Measurements from ENCODE around the gene SLC11A2. TPM values are rescaled to one million over a fixed set of nuclear protein-coding genes. Genes with fewer than 3 reads are reported as not detected.

Gene SLC11A2
- polyA plus RNA-seq, 1 of the 3 experiments (the other 2 are of a cell fraction), result 27.7 TPM

GRCh38 chr12:50986966-50987737 lies 39.0 kb downstream of the SLC11A2 start:
- H3K4me1 ChIP-seq (ENCODE audit: control insufficient read depth in 1 of 2, insufficient read depth in 2 of 2, low read depth in 1 of 2, low read length in 1 of 2), result peaks cover 2 to 11% of the 10 kb centered on the region in 2 experiments; a peak in 1 of 4 replicates
- H3K9me3 ChIP-seq, result no peaks in the 10 kb centered on the region
- H3K36me3 ChIP-seq (replicated peaks in 1 of 2; ENCODE audit: control insufficient read depth in 1 of 2, insufficient read depth in 2 of 2, low read length in 1 of 2), result peaks cover 33 to 47% of the 10 kb centered on the region in 2 experiments
- H2AFZ ChIP-seq (ENCODE audit: low read depth), result no peak overlapping the region
- no peaks in the 10 kb centered on the region for H3K27me3 ChIP-seq (ENCODE audit: insufficient read depth)
- no peak overlapping the region for H3K4me2 ChIP-seq
- no peak for TF ChIP-seq JUND (IDR thresholded peaks at IDR 0.05)
- peak; percentile 94 for TF ChIP-seq SMC3 (IDR thresholded peaks at IDR 0.05; ENCODE audit: low read depth, low read length)
- TF ChIP-seq MEF2A (IDR thresholded peaks at IDR 0.05; ENCODE audit: borderline replicate concordance, low read depth), result no peak
- TF ChIP-seq CHD2 (IDR thresholded peaks at IDR 0.05; ENCODE audit: low read length, partially characterized antibody), result no peak
- no peak for TF ChIP-seq ZBTB33 (IDR thresholded peaks at IDR 0.05; ENCODE audit: borderline replicate concordance, low read depth)
- peak; percentile 68 for TF ChIP-seq CTCF (IDR thresholded peaks at IDR 0.05)
- no peak for TF ChIP-seq MAX (IDR thresholded peaks at IDR 0.05; ENCODE audit: low read depth)
- peak; percentile 89 for TF ChIP-seq RAD21 (IDR thresholded peaks at IDR 0.05; ENCODE audit: low read length)
- TF ChIP-seq SIN3A (IDR thresholded peaks at IDR 0.05; ENCODE audit: borderline replicate concordance, low read depth, low read length), result no peak
- no peak for TF ChIP-seq RFX5 (IDR thresholded peaks at IDR 0.05; ENCODE audit: low read length)
- TF ChIP-seq TCF12 (IDR thresholded peaks at IDR 0.05), result 0 out of 2 replicates have a peak, but pooled peaks have one; percentile 15
- no peak for TF ChIP-seq USF1 (IDR thresholded peaks at IDR 0.05; ENCODE audit: borderline replicate concordance, low read depth)
- no peak for TF ChIP-seq TAF1 (IDR thresholded peaks at IDR 0.05; ENCODE audit: borderline replicate concordance, low read depth, low read length)
- TF ChIP-seq EZH2phosphoT487 (IDR thresholded peaks at IDR 0.05; ENCODE audit: borderline replicate concordance, low read depth), result no peak
- TF ChIP-seq RXRA (IDR thresholded peaks at IDR 0.05; ENCODE audit: borderline replicate concordance, low read depth), result no peak
- H3F3A ChIP-seq (replicated peaks; ENCODE audit: insufficient read depth), result peaks cover 24% of the 10 kb centered on the region
- no peak overlapping the region for H3K9ac ChIP-seq
- no peaks in the 10 kb centered on the region for H3K79me2 ChIP-seq (ENCODE audit: insufficient read depth)
- peak; percentile 44 for DNase-seq
- no peaks in the 10 kb centered on the region for H4K20me1 ChIP-seq (ENCODE audit: insufficient read depth)
- CTCF ChIA-PET, result interaction anchor here (0.6 to 9.9 kb wide), 38 partner anchors 10 to 482 kb away, joined by 3 to 186 read pairs (median 5); partner anchors contain the start of genes ATF1 and DIP2B
- WGBS (ENCODE audit: low lambda C conversion rate), result 60% methylated on average over 8 of the region's 8 CpGs
- no peak overlapping the region for H3K27ac ChIP-seq (ENCODE audit: low read depth in 2 of 2, low read length in 1 of 2)
- H3K9me2 ChIP-seq, result no peaks in the 10 kb centered on the region
- H3K4me3 ChIP-seq (ENCODE audit: low read depth in 2 of 2, low read length in 1 of 2), result no peak overlapping the region
- POLR2A ChIA-PET, result interaction anchor here (1.0 kb wide), 1 partner anchor 223 kb away, joined by 4 read pairs; no protein-coding TSS in a partner anchor
